NT2/D1 (cell line): Measurements from ENCODE around the gene NHERF2.

Experiments
- YY1 ChIP-seq: IDR thresholded peaks from 2 replicates; pipeline ENCODE4 v1.6.1; 2011; ENCODE audit not compliant: insufficient read length, insufficient read depth
- ZNF274 ChIP-seq: IDR thresholded peaks from 2 replicates; pipeline ENCODE4 v1.6.1; 2011; ENCODE audit warnings: mild to moderate bottlenecking, low read depth, low read length

DNA sequence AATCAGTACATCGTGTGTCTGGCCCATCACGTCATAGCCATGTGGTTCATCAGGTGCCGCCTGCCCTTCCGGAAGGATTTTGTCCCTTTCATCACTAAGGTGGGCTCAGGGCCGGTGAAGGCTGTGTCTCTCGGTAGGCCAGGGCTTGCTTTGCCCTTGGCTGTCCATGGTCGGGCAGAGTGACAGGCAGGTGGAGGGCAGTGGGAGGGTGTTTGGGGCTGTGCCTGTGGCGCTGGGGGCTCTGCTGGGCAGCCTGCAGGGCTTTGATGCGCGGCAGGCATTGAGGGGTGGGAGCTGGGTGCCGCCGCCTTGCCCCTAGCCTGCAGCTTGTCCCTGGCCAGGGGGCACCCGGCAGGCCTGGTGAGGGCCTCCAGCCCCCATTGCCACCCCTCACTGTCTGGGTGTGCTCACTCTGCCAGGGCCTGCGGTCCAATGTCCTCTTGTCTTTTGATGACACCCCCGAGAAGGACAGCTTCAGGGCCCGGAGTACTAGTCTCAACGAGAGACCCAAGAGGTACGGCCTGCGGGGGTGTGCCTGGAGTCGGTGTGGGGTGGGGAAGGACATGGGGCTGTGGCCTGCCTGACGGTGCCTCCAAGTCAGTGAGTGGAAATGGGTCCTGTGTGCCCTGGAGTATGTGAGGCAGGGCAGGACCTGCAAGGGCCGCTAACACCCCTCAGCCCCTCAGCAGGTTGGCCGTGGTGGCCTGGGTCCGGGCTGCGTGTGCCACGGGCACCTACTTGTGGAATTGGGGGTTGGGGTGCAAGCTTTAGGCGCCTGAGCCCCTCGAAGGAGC is 49.6 kb downstream of the NHERF2 start:
- TF ChIP-seq ZNF274 = no peak
- no peak for TF ChIP-seq YY1
